HG03354 (cell line): ENCODE data around the gene ANXA11.
"Not testable (repeated sequence)": the region's sequence is repeated elsewhere in the genome, so short reads cannot be mapped to it uniquely, and the experiment has no call there.

ENCODE experiments used
- ATAC-seq: cut with Tn5 transposase; IDR thresholded peaks from one replicate; pipeline ENCODE4 v1.9.1; 2021; ENCODE audit warnings: mild to moderate bottlenecking; ENCODE audit not compliant: unreplicated experiment, poor library complexity, severe bottlenecking

The ANXA11 gene

DNA sequence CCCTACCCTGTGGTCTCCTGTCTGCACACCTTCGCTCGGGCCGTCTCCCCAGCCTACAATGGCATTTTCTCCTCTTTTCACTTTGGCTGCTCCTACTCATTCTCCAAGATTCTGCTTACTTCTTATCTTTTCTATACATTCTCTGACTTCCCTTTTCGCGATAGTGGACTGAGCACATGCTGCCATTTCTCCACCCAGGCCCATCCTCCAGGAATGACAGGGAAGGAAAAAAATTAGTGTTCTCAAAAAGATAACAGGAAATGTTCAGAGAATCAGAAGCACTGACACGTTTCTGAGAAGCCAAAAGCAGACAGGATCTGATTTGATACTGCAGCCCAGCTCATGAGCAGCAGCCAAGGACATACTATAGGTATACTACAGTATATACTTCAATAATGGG, 6.4 kb upstream of the ANXA11 start:
- no peak for ATAC-seq

DNA sequence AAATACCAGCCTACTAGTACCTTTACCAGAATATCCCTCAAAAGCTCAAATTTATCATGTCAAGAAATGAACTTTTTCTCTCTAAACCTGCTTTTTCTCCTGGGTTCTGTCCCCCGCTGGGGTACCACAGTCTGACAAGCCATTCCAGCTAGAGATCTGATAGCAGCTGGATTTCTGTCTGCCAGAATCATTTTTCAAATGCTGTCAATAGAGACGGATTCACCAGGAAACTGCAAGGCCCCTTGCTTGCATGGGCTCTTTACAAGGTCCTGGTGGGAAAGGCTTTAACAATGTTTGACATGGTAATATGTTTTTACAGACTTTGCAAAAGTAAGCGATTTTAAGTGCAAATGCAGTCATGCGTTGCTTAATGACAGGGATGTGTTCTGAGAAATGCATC, 4.9 kb upstream of the ANXA11 start:
- ATAC-seq = no peak

DNA sequence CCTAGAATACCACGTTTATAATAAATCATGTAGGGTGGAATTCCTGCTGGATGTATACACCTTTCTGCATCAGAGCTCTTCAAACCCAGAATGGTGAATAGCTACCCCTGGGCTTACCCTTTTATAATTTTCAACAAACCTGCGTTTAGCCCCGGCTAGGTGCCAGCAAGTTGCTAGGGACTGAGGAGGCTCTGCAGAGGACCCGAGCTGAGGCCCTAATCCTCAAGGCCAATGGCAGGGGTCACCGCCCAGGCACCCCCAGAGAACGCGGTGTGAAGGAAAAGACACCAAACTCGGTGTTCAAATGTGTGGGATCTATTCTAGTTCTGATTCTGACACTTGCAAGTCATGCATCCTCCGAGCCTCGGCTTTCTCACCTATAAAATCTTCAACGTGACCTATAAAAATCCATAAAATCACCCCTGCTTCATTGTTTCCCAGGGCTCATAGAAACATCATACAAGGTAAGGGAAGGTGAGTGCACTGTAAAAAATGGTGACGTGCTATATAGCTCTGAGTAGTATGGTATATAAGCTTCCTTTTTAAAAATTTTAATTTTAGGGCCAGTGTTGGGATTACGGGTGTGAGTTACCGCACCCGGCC, 2.5 kb upstream of the ANXA11 start:
- ATAC-seq = no peak

DNA sequence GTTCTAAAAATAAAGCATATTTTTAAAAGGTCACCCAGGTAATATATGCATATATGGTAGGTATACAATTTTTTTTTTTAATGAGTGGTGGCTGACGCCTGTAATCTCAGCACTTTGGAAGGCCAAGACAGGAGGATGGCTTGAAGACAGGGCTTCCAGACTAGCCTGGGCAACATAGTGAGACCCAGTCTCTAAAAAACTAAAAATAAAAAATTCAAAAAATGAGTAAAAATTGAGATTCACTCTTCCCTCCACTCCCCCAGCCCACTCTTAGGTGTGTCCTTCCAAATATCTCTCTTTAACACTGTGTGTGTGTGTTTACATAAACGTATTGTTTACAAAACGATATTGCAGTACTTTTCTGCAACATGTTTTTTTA, 929 bp upstream of the ANXA11 start:
- ATAC-seq = no peak

DNA sequence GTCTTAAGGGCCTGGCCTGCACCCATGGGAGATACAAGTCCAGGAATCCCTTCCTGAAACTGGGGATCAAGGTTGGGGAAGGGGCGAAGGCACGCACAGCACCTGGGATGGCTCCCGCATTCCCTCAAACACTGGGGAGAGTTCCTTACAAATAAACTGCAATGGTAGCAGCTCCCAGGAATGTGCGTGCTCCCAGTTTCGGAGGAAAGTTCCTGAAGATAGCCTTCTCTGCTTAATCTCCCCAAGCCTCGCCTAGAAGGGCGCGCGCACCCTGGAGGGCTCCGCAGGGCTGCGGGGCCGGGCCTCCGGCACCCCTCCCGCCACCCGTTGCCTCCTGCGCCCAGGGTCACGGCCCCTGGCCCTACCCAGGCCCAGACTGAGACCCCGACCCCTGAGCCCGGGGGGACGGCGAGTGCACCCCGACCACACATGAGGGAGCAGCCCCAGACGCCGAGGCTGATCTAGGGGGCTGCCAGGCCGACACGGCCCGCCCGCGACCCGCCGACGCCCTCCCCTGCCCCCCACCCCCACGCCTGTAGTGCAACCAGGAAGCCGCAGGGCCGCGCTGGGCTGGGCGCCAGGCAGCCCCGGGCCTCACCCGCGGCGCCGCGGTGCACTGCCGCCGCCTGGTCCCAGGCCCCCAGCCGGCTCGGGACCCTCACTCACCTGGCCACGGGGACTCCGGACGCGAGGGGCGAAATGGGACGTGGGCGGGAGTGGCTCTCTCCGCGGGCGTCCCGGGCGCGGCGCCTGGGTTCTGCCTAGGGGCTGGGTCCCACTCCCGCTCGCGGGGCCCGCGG, 460 bp downstream of the ANXA11 start:
- ATAC-seq = peak; percentile 53

DNA sequence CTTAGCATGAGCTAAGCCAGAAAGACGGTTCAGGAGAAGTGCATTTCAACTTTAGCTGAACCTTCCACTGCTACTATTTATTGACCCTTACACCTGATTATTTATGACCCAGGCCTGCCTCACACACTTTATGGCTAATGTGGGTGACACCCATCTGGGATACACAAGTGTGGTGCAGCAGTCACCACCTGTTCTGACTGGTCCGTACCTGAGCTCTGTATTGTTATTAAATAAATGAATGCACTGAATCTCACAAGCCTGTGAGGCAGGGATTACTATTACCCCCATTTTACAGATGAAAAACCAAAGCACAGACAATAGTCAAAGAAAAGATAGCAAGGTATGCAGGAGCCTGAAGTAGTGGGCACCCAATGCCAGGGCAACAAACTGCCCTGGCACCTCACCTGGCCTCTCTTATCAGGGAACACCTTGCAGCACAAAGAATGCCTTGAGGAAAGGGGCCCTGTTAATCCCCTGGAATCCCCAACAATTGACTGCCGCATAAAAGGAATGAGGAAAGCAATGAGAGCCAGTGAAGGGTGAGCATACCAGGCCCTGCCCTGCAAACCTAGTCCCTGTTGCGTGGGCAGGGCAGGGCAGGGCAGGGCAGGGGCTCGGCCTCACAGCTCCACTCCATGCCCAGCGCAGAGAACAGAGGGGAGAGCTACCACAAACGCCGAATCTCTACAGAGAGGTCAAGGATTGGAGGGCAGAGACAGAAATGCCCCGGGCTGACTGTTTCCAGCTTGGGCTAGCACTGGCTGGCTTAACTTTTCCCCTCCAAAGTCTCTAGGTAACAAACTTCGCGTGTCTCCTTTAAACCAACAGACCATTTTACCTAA, 1.3 kb downstream of the ANXA11 start:
- ATAC-seq = peak; percentile 1

DNA sequence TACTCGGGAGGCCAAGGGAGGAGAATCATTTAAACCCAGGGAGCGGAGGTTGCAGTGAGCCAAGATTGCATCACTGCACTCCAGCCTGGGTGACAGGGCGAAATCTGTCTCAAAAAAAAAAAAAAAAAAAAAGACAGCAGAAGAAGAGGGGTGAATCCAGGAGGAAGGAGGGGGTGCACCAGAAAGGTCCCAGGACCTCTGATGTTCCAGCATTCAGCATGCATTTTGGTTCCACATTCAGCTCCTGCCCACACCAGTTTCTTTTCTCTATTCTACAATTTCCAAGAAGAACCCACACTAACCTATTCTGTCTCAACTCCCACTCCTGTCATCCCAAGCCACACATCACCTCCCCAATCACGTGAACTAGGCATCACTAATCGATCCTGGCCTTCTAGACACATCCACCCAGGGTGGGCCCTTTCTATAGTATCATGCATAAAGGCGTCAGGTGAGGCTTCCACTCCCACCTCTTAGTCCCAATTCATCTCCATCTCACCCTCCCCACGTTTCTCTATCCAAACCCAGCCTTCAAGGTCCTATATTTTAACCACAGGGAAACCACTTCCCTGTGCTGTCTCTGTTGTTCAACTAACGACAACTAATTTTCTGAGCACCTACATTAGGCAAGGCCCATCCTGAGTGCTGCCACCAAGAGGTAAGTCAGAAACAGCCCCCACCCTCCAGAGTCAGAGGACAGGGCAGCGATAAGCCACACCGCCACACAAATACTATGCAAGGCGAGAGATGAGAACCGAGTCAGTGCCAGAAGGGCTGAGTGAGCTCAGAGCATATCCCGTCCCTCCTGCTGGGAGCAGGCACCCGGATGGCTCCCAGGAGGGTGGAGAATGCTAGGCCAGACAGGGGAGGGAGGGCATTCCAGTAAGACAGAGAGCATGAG, 2.2 kb downstream of the ANXA11 start:
- ATAC-seq = peak; percentile 55

DNA sequence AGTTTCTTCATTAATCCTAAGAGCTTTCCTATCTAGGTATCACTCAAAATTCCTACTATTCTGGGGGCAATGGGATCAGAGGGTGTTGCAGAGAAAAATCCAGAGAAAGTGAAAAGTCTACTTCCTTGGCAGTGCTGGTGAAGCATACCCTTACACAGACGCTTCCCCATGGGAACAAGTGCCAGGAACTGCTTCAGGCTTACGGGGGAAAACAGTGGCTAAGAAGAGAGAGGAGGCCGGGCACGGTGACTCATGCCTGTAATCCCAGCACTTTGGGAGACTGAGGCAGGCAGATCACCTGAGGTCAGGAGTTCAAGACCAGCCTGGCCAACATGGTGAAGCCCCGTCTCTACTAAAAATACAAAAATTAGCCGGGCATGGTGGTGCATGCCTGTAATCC, 2.8 kb downstream of the ANXA11 start:
- not testable (repeated sequence) for ATAC-seq

DNA sequence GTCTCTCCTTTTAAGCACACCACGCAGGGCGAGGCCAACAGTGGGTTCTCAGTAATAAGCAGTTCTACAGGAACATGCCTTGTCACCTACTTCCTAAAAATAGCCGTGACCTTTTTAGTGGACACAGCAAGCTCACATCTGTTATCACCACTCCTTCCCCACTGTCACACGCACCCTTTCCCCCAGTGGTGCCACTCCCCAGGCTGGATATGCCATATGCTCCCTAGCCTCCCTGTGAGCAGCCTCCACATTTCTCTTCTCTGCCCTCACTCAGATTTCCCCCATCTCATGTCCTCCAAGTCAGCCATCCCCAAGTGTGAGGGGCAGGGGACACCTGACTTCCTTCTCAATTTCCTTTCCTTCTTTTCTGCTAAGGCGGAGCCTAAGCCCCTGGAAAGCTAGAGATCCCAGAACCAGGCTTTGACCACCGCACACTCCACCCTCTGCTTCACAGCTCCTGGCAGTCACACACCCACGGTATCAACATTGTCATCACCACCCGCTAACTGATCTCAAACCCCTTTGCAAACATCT, 3.7 kb downstream of the ANXA11 start:
- no peak for ATAC-seq

DNA sequence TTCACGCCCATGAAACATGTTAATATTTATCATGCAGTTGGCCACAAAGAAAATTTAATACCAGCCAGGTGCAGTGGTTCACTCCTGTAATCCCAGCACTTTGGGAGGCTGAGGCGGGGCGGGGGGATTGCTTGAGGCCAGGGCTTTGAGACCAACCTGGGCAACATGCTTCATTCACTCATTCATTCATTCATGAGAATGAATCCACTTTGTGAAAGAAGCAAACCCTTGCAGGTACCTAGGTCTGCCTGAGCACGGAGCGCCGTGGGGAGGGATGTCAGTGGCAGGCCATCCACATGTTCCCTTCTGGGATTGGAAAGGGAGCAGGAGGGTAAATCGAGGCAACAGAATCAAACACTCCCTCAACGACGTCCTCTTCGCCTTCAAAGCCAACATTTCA, 4.7 kb downstream of the ANXA11 start:
- ATAC-seq = no peak

DNA sequence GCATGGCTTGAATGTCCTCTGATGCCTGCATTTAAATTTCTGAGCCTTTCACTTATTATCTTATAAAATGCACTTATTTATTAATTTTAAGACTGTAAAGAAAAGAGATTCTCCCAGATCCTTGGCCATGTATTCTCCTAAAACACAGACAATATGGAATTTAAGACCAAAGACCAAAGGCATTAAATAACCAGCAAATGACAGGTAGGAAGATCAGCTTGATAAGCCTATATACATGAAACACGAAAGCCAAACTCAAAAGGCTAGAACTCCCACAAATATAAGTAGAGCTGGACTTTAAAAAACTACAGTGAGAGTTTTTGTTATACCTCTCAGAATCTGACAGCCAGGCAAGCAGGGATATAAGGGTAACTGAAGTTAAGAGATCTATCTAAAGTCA, 5.1 kb downstream of the ANXA11 start:
- ATAC-seq = no peak

DNA sequence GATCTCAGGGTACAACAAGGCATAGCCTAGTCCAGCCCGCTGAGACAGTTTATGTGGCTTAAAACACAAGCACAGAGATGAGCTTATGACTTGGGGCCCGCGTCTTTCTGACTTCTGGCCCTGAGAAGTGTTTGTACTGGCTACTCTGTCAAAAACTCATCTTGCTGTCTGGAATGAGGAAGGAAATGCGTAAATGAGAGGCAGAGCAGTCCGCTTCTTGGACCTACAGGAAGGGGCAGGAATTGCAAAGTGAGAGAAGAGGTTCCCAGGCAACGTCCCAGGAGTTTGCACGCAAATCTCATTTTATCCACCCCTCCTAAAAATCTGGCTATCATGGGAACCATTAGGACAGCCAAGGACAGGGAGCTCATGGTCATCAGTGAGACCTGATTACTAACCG, 5.5 kb downstream of the ANXA11 start:
- ATAC-seq = no peak

DNA sequence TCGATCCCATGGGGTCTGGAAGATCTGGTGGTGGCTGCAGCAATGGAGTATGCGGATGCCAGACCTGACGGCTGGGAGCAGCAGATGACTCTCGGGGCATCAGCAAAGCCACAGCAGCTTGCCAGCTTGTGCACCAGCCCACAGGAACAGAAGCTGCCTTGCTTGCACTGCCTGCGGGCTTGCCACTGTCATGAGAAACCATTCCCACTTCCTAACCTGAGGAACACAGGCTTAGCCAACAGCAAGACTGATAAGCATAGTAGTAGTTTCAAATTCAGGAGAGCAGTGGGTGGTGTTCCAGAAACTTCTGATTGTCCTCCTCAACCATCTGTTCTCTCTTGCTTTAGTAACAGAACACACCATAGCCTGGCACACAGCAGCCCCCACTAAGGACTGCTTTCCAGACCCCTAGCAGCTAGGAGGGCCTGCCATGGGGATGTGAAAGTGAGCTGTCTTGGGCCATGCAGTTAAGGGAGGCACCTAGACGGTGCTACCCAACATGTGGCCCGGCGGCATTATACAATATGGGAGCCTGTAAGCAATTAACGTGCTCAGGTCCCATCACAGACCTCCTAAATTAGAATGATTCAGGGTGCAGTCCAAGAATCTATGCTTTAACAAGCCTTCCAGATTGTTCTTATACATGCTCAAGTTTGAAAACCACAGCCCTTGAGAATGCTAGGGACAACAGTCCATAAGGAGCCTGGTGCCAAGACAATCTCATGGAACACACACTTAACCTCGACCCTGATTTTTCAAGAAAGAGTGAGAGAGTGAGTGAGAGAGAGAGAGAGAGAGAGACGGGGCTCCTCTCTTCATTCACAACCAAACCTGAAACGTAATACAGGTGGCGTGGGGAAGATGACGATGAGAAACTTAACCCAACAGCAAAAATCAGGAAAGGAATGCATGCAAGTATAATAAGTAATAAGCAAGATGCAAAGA, 7.1 kb downstream of the ANXA11 start:
- ATAC-seq = no peak

DNA sequence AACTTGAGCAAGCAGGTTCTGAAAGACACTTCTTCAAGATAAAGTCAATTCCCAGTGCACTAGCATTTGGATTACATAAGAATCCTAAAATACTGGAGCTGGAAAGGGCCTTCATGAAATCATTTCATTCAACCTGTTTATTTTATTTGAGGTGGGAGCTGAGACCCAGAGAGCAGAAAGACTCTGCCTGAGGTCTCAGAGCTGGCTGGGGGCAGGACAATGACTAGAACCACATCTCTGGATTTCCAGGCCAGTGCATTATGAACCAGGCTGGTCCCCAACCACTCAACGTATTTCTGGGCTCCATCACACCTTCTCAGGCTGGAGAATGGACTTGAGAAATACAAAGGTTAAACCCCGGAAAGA, 8.4 kb downstream of the ANXA11 start:
- peak; percentile 18 for ATAC-seq

DNA sequence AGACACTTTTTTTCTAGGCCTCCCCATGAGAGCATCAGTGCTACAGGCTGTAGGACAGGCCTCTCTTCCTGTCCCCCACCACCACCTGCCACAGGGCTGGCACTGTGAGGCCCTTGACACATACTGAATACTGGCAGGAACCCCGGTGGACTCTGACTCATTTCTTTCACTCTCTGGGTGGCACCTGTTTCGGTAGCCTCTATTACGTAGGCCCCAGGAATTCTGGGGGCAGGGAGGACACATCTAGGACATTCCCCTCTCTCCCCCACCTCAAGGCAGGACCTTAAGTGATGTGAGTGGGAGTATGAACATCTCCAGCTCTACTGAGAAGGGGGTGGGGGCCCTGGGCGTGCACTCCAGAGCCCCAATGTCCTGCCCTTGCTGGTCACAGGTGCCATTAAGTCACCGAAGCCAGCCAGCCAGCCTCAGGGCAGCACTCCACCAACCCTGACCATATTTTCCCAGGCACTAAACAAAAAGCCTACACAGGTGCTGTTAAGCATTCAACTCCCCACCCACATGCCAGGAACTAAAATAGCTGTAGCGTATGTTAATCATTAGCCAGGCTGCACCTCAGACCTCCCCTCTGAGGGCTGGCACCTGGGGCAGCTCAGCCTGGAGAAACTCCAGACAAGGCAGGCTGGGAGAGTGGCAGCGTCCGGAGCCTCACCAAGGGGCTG, 8.9 kb downstream of the ANXA11 start:
- peak; percentile 91 for ATAC-seq

DNA sequence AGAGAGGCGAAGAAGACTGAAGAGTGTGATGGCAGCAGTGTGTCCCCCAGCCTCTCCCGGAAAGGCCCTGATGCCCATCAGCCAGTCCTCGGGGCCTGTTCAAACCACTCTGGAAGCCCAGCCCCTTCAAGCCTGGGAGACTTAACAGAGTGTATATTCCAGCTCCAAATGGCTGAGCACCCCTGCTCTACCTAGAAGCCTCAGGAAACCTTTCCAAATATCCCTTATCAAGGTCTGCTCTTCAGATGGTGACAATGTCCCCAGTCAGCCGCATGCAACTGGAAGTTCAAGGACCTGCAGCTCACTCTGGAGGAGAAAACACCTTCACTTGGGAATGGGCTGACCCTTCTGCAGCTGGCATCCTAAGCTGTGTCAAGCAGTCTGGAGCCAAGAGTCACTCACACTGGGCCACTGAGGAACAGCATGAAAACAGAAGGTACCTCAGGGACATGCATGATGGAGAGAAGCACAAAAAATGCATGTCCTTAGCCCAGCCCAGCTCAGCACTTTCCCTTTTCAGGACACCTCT, 10.2 kb downstream of the ANXA11 start:
- no peak for ATAC-seq

DNA sequence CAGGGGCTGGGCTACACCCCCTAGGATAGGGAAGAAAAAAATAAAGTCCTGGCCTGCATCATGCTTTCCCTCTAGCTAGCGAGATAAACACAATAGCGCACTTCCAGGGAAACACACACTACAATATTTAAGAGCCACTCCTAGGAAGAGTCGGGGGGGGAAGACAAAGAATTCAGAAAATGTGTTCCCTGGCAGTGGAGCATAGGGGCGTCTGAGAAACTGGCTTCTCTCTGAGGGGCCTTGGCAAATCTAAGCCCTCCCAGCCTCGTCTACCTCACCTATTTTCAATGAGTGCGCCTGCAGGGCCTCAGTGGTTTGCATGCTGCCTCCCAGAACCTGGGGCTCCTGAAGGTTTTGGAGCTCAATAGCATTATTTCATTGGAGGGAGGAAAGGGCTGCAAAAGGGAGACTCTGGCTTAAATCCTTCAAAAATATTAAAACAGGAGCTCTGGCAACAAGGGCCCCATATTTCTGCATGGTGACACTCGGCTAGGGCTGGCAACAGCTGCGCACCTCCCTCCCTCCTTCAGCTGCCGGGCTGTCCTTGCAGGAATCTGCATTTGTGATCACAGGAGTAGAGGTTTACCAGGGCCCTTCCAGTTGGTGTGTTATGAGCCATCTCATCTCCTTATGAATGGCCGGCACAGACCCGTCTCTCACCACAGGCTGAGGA, 10.8 kb downstream of the ANXA11 start:
- ATAC-seq = no peak
